Sigmoid colon (tissue), 7 donors: ENCODE data around the gene C11orf54. TPM values are rescaled to one million over a fixed set of nuclear protein-coding genes. Genes with fewer than 3 reads are reported as not detected.
"Not testable (repeated sequence)": the region's sequence is repeated elsewhere in the genome, so short reads cannot be mapped to it uniquely, and the experiment has no call there.

Experiments
- DNase-seq: peaks from one replicate; pipeline ENCODE4 v3.0.0-alpha.2; 2019
- H3K27ac ChIP-seq, 4 donors: fragments of 200-600 bp; sonication (generic); one replicate each; pipeline ENCODE4 v1.5.1; 2016 to 2019; ENCODE audit warnings: mild to moderate bottlenecking in 1 of 4
- H3K27me3 ChIP-seq, 3 donors: fragments of 200-600 bp; sonication (generic); one replicate each; pipeline ENCODE4 v1.5.1; 2019; ENCODE audit warnings: mild to moderate bottlenecking in 1 of 3
- H3K36me3 ChIP-seq, 4 donors: fragments of 200-600 bp; sonication (generic); one replicate each; pipeline ENCODE4 v1.5.1; 2016 to 2019
- H3K4me1 ChIP-seq, 4 donors: fragments of 200-600 bp; sonication (generic); one replicate each; pipeline ENCODE4 v1.5.1; 2017 to 2019
- H3K4me3 ChIP-seq, 4 donors: fragments of 200-600 bp; sonication (generic); one replicate each; pipeline ENCODE4 v1.5.1; 2017 to 2019; ENCODE audit warnings: mild to moderate bottlenecking in 2 of 4, moderate library complexity in 1 of 4
- H3K9me3 ChIP-seq, 4 donors: fragments of 200-600 bp in 3 of 4; sonication (generic) in 3 of 4; one replicate each; pipeline versions ENCODE4 v1.5.1 to v1.6.1; 2013 to 2019
- EP300 ChIP-seq, 4 donors: sonication (generic); formaldehyde crosslinking; IDR thresholded peaks; one replicate each; pipeline ENCODE4 v1.6.1; 2017; ENCODE audit warnings: antibody characterized with exemption in 4 of 4
- POLR2A ChIP-seq, 2 donors: fragments of 450-650 bp; IDR thresholded peaks; one replicate each; pipeline ENCODE4 v1.6.1; 2016; ENCODE audit warnings: antibody characterized with exemption in 2 of 2, mild to moderate bottlenecking in 2 of 2, moderate library complexity in 2 of 2
- POLR2AphosphoS5 ChIP-seq, 4 donors: sonication (generic); formaldehyde crosslinking; IDR thresholded peaks; one replicate each; pipeline ENCODE4 v1.6.1; 2017; ENCODE audit warnings: antibody characterized with exemption in 4 of 4
- WGBS, 2 donors: extraction: QIAGEN DNeasy Blood & Tissue Kit; methylation state at CpG; one replicate each; pipeline ENCODE4 v1.1.7; 2013; 5-methylcytosine and 5-hydroxymethylcytosine counted together
- intact Hi-C: fragments of 100-400 bp; cut with DNase I; formaldehyde crosslinking; loops from one replicate; pipeline ENCODE4 v1.15.1; 2023
- polyA plus RNA-seq, 3 donors: library from polyadenylated mRNA; stranded (reverse); fragments of 200-250 nt; gene quantifications; one replicate each; pipeline ENCODE4 v1.2.3, GENCODE V29; 2013
- total RNA-seq, 4 donors: library from RNA; depleted of rRNA; stranded (reverse); fragments of >200 nt; gene quantifications; one replicate each; pipeline ENCODE4 v1.1.0, GENCODE V29; 2016
- TF ChIP-seq, protein P1 (sequence below), 4 experiments: fragments of 450-650 bp in 3 of 4; fragments of 200-600 bp in 1 of 4; IDR thresholded peaks; one replicate each; pipeline ENCODE4 v1.5.1; 2016 to 2019; ENCODE audit warnings: antibody characterized with exemption in 4 of 4, mild to moderate bottlenecking in 3 of 4, moderate library complexity in 2 of 4
- donor health status: healthy with polysubstance abuse.
- donor health status: Bipolar disorder and iron deficiency.
- donor health status: healthy.

Gene C11orf54
- total and polyA plus RNA-seq, 7 donors, result 23.7 to 82.8 (median 43.8) TPM

- Histone ChIP-seq H3K36me3 (peaks cover 12 to 44% (median 21%) of the 10 kb centered on the region in 4 donors), H3K27ac (peak overlapping the region; percentile 89 to 96 (median 93)), H3K27me3 (no peaks in the 10 kb centered on the region), H3K4me3 (peak overlapping the region; percentile 62 to 90 (median 78)), H3K9me3 (no peaks in the 10 kb centered on the region), H3K4me1 (peaks cover 0 to 52% (median 48%) of the 10 kb centered on the region in 4 donors)
- TF ChIP-seq EP300 (IDR thresholded peaks at IDR 0.05) (no peak), POLR2A (IDR thresholded peaks at IDR 0.05) (no peak), POLR2AphosphoS5 (IDR thresholded peaks at IDR 0.05) (no peak)
- TF ChIP-seq, protein P1, sequence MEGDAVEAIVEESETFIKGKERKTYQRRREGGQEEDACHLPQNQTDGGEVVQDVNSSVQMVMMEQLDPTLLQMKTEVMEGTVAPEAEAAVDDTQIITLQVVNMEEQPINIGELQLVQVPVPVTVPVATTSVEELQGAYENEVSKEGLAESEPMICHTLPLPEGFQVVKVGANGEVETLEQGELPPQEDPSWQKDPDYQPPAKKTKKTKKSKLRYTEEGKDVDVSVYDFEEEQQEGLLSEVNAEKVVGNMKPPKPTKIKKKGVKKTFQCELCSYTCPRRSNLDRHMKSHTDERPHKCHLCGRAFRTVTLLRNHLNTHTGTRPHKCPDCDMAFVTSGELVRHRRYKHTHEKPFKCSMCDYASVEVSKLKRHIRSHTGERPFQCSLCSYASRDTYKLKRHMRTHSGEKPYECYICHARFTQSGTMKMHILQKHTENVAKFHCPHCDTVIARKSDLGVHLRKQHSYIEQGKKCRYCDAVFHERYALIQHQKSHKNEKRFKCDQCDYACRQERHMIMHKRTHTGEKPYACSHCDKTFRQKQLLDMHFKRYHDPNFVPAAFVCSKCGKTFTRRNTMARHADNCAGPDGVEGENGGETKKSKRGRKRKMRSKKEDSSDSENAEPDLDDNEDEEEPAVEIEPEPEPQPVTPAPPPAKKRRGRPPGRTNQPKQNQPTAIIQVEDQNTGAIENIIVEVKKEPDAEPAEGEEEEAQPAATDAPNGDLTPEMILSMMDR (IDR thresholded peaks at IDR 0.05), result no peak
- 0% methylated on average over 20 of the region's 20 CpGs for WGBS, 2 donors
- DNase-seq, result peak; percentile 79
- intact Hi-C loops, result loop anchor here (2.0 to 10.0 kb wide), 5 partner anchors 44 to 752 kb away; partner anchors contain the start of genes ANKRD49, CEP295, MED17 and MRE11
Measured at GRCh38 chr11:93740730-93741093, 760 bp upstream of the C11orf54 start.

GRCh38 chr11:93741882-93742226 lies 382 bp downstream of the C11orf54 start:
- TF ChIP-seq POLR2AphosphoS5 (IDR thresholded peaks at IDR 0.05), result no peak
- DNase-seq, result peak; percentile 84
- H3K36me3 ChIP-seq, result peaks cover 7 to 32% (median 15%) of the 10 kb centered on the region in 4 donors
- intact Hi-C loops, result loop anchor here (2.0 to 10.0 kb wide), 5 partner anchors 43 to 750 kb away; partner anchors contain the start of genes ANKRD49, CEP295, MED17 and MRE11
- no peaks in the 10 kb centered on the region for H3K27me3 ChIP-seq
- peak overlapping the region; percentile 89 to 96 (median 93) for H3K27ac ChIP-seq
- H3K9me3 ChIP-seq, result no peaks in the 10 kb centered on the region
- 0 to 1% methylated on average over 8 of the region's 8 CpGs for WGBS, 2 donors
- peak overlapping the region; percentile 62 to 90 (median 78) for H3K4me3 ChIP-seq
- H3K4me1 ChIP-seq, result peaks cover 0 to 55% (median 47%) of the 10 kb centered on the region in 4 donors

DNA sequence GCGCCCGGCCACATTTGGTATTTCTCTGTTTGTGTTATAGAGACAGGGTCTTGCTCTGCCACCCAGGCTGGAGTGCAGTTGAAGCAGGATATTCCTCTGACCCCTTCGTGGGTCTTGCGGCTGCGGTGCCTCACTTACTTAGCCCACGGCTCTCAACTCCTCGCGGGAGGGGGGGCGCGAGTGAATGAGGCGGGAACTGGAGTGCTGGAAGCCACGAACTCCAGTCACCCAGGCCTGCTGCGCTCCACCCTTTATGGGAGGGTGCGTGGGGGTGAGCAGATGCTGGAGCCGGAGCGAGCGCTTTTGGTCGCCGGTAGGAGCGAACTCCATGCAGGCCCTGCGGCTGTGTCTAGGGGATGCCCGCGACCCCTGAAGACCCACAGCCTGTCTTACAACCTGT lies 1.8 kb downstream of the C11orf54 start:
- Histone ChIP-seq H3K9me3 (no peaks in the 10 kb centered on the region), H3K27ac (peak overlapping the region in 1 of 4 donors; percentile 9), H3K36me3 (peaks cover 0 to 18% (median 5%) of the 10 kb centered on the region in 4 donors), H3K4me1 (peaks cover 0 to 52% (median 33%) of the 10 kb centered on the region in 4 donors), H3K4me3 (no peak overlapping the region), H3K27me3 (no peaks in the 10 kb centered on the region)
- TF ChIP-seq, protein P1 (IDR thresholded peaks at IDR 0.05), result no peak
- TF ChIP-seq POLR2AphosphoS5 (IDR thresholded peaks at IDR 0.05) (no peak), EP300 (IDR thresholded peaks at IDR 0.05) (no peak), POLR2A (IDR thresholded peaks at IDR 0.05) (no peak)
- no peak for DNase-seq
- 88 to 91% methylated on average over 23 of the region's 23 CpGs for WGBS, 2 donors
- intact Hi-C loops, result loop anchor here (5.0 to 10.0 kb wide), 4 partner anchors 81 to 749 kb away; partner anchors contain the start of genes ANKRD49, CEP295, MRE11 and SLC36A4

- Histone ChIP-seq H3K9me3 (no peaks in the 10 kb centered on the region), H3K27ac (peak overlapping the region; percentile 21 to 72 (median 56)), H3K36me3 (peaks cover 0 to 9% (median 5%) of the 10 kb centered on the region in 4 donors), H3K4me1 (peaks cover 0 to 39% (median 20%) of the 10 kb centered on the region in 4 donors), H3K27me3 (no peaks in the 10 kb centered on the region), H3K4me3 (no peak overlapping the region)
- no peak for DNase-seq
- WGBS, 2 donors, result 27 to 55% methylated on average over 7 of the region's 7 CpGs
- intact Hi-C loops, result loop anchor here (5.0 to 10.0 kb wide), 4 partner anchors 82 to 748 kb away; partner anchors contain the start of genes ANKRD49, CEP295, MRE11 and SLC36A4
- TF ChIP-seq EP300 (IDR thresholded peaks at IDR 0.05), result no peak
- TF ChIP-seq, protein P1 (IDR thresholded peaks at IDR 0.05), result no peak
- no peak for TF ChIP-seq POLR2AphosphoS5 (IDR thresholded peaks at IDR 0.05)
- no peak for TF ChIP-seq POLR2A (IDR thresholded peaks at IDR 0.05)
Measured at GRCh38 chr11:93744669-93745004, 3.2 kb downstream of the C11orf54 start.

- not testable (repeated sequence) for H3K9me3 ChIP-seq, H3K27me3 ChIP-seq, DNase-seq, H3K36me3 ChIP-seq
- intact Hi-C loops, result loop anchor here (10.0 kb wide), 1 partner anchor 390 kb away; no protein-coding TSS in a partner anchor
- Histone ChIP-seq H3K4me3 (peak overlapping the region in 1 of 4 donors; percentile 7), H3K4me1 (peaks cover 0 to 34% (median 14%) of the 10 kb centered on the region in 4 donors), H3K27ac (peak overlapping the region; percentile 21 to 72 (median 56))
- WGBS, 2 donors, result 18 to 52% methylated on average over 12 of the region's 12 CpGs
Measured at GRCh38 chr11:93745005-93745755, 3.7 kb downstream of the C11orf54 start.
